ENCODE measurements around the gene LGALS8.

GRCh38 chr1:236561976-236562375 lies 38.2 kb downstream of the LGALS8 start:
- TF ChIP-seq CTCF (conservative IDR thresholded peaks at IDR 0.05) (no peak), ZFX (IDR thresholded peaks at IDR 0.05) (no peak)
